ENCODE measurements around the gene CCAR1. TPM values are rescaled to one million over a fixed set of nuclear protein-coding genes. Genes with fewer than 3 reads are reported as not detected.
"Not testable (repeated sequence)": the region's sequence is repeated elsewhere in the genome, so short reads cannot be mapped to it uniquely, and the experiment has no call there.

CCAR1 gene
- total RNA-seq, 1 donor from 2014 or later = 67.0 TPM

GRCh38 chr10:68831961-68832455 is 111.0 kb downstream of the CCAR1 start:
- H3K27me3 ChIP-seq = no peaks in the 10 kb centered on the region
- H3K4me3 ChIP-seq = no peak overlapping the region
- H3K4me1 ChIP-seq = peaks cover 1% of the 10 kb centered on the region
- intact Hi-C loops (cut with DNase I) = no loop called here
- no peak for DNase-seq (ENCODE audit: extremely low spot score in 2 of 2)
- no peak for TF ChIP-seq POLR2A (IDR thresholded peaks at IDR 0.05)
- TF ChIP-seq POLR2AphosphoS5 (IDR thresholded peaks at IDR 0.05; ENCODE audit: insufficient read depth in 1 of 2, low read depth in 1 of 2) = no peak
- TF ChIP-seq CTCF (IDR thresholded peaks at IDR 0.05) = no peak
- no peaks in the 10 kb centered on the region for H3K9me3 ChIP-seq
- no peak overlapping the region for H3K27ac ChIP-seq
- H3K36me3 ChIP-seq = no peaks in the 10 kb centered on the region

- no peak overlapping the region for H3K27ac ChIP-seq
- intact Hi-C loops (cut with DNase I) = no loop called here
These were observed 111.6 kb downstream of the CCAR1 start for GRCh38 chr10:68832601-68833000.

GRCh38 chr10:68837626-68838322 is 116.7 kb downstream of the CCAR1 start:
- Histone ChIP-seq H3K27ac (no peak overlapping the region), H3K9me3 (no peaks in the 10 kb centered on the region), H3K36me3 (no peaks in the 10 kb centered on the region), H3K4me3 (no peak overlapping the region), H3K27me3 (no peaks in the 10 kb centered on the region), H3K4me1 (no peaks in the 10 kb centered on the region)
- intact Hi-C loops (cut with DNase I) = no loop called here
- TF ChIP-seq CTCF (IDR thresholded peaks at IDR 0.05) (no peak), POLR2AphosphoS5 (IDR thresholded peaks at IDR 0.05; ENCODE audit: insufficient read depth in 1 of 2, low read depth in 1 of 2) (no peak), POLR2A (IDR thresholded peaks at IDR 0.05) (no peak)
- DNase-seq (ENCODE audit: extremely low spot score in 2 of 2) = no peak

More at GRCh38 chr10:68832601-68833000, 111.6 kb downstream of the CCAR1 start:
- no peaks in the 10 kb centered on the region for H3K27me3 ChIP-seq
- no peak overlapping the region for H3K4me3 ChIP-seq
- no peak for TF ChIP-seq CTCF (IDR thresholded peaks at IDR 0.05)
- H3K36me3 ChIP-seq = no peaks in the 10 kb centered on the region
- no peaks in the 10 kb centered on the region for H3K9me3 ChIP-seq
- DNase-seq (ENCODE audit: extremely low spot score in 2 of 2) = no peak
- H3K4me1 ChIP-seq = no peaks in the 10 kb centered on the region

- H3K4me1 ChIP-seq; H3K27ac ChIP-seq; H3K9me3 ChIP-seq; H3K36me3 ChIP-seq; H3K27me3 ChIP-seq; H3K4me3 ChIP-seq; intact Hi-C loops (cut with DNase I); DNase-seq (ENCODE audit: extremely low spot score in 2 of 2): not testable (repeated sequence)
These were observed 119.6 kb downstream of the CCAR1 start for GRCh38 chr10:68840650-68841049.

Small RNA genes within 50 kb of the gene (microRNA-seq; reads per million reads assigned to microRNA genes)
- gene MIR1254-1 (ENCODE audit: borderline number of aligned reads, borderline replicate concordance) = not detected

Small RNA genes within 50 kb of the gene (small RNA-seq; reads per million reads assigned to genes)
- gene MIR1254-1 (not detected), gene RF00019 (not detected)

Other genes with a start within 250 kb of the CCAR1 start
- 3.7 TPM for gene DNA2, start 249.3 kb upstream of the CCAR1 start, total RNA-seq
- gene SLC25A16, start 193.7 kb upstream of the CCAR1 start, total RNA-seq = 34.9 TPM
- 3.2 TPM for gene TET1, start 160.9 kb upstream of the CCAR1 start, total RNA-seq
- gene STOX1, start 106.3 kb downstream of the CCAR1 start, total RNA-seq = 2.5 TPM
- 28.7 TPM for gene DDX50, start 180.1 kb downstream of the CCAR1 start, total RNA-seq
- 44.7 TPM for gene DDX21, start 234.9 kb downstream of the CCAR1 start, total RNA-seq

Data from vagina (tissue), 2 donors.